ENCODE results near the gene SPAG16. TPM values are rescaled to one million over a fixed set of nuclear protein-coding genes. Genes with fewer than 3 reads are reported as not detected.

The SPAG16 gene
- total and polyA plus RNA-seq, 8 donors = 11.1 to 47.4 (median 42.3) TPM

DNA sequence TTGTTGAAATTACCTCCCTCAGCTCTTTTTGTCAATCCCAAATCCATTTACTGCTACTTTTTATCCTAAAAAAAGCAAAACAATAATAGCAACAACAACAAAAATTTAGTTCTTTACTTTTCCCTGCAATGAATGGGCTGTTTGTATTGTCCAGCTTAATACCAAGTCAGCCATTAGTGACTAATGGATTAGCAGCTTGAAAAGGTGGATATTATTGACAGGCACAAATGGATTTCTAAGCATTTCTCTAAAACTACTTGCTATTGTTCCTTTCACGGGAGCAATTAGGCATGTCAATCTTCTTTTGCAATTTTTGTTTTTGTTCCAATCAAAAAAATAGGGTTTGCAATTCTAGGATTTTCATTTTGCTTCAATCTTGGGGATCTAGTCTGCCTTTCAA is 32.1 kb upstream of the SPAG16 start:
- H3K27ac ChIP-seq = no peak overlapping the region
- TF ChIP-seq, protein P1, sequence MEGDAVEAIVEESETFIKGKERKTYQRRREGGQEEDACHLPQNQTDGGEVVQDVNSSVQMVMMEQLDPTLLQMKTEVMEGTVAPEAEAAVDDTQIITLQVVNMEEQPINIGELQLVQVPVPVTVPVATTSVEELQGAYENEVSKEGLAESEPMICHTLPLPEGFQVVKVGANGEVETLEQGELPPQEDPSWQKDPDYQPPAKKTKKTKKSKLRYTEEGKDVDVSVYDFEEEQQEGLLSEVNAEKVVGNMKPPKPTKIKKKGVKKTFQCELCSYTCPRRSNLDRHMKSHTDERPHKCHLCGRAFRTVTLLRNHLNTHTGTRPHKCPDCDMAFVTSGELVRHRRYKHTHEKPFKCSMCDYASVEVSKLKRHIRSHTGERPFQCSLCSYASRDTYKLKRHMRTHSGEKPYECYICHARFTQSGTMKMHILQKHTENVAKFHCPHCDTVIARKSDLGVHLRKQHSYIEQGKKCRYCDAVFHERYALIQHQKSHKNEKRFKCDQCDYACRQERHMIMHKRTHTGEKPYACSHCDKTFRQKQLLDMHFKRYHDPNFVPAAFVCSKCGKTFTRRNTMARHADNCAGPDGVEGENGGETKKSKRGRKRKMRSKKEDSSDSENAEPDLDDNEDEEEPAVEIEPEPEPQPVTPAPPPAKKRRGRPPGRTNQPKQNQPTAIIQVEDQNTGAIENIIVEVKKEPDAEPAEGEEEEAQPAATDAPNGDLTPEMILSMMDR (IDR thresholded peaks at IDR 0.05) = no peak
- intact Hi-C loops (cut with DNase I) = loop anchor here in 1 of 2 donors (10.0 kb wide), 1 partner anchor 623 kb away; no protein-coding TSS in a partner anchor
- H3K27me3 ChIP-seq = no peaks in the 10 kb centered on the region
- no peaks in the 10 kb centered on the region for H3K4me1 ChIP-seq
- DNase-seq = no peak
- no peaks in the 10 kb centered on the region for H3K9me3 ChIP-seq
- no peak for ATAC-seq
- no peaks in the 10 kb centered on the region for H3K36me3 ChIP-seq
- H3K4me3 ChIP-seq = no peak overlapping the region

DNA sequence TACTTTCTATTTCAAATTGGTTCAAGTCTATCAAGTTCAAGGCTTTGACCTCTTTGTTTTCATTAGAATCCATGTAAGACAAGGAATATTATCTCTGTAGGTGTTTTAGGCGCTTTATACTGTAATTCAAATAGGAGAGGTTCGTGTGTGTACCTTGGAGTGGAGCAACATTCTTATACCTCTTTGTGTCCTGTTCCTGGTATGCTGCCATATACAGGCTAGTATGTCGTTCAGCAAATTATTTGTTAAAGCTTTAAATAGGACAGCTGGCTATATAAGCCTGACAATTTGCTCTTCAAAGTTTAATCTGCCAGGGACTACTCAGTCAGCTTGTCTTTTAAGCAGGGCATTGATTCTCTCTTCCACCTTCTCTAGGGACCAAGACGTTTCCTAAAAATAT is 31.1 kb upstream of the SPAG16 start:
- Histone ChIP-seq H3K27me3 (no peaks in the 10 kb centered on the region), H3K9me3 (no peaks in the 10 kb centered on the region), H3K27ac (no peak overlapping the region), H3K4me1 (no peaks in the 10 kb centered on the region), H3K36me3 (no peaks in the 10 kb centered on the region), H3K4me3 (no peak overlapping the region)
- ATAC-seq (peak; percentile 60), DNase-seq (no peak)
- TF ChIP-seq, protein P1 (IDR thresholded peaks at IDR 0.05) = no peak
- intact Hi-C loops (cut with DNase I) = loop anchor here in 1 of 2 donors (10.0 kb wide), 1 partner anchor 622 kb away; no protein-coding TSS in a partner anchor

DNA sequence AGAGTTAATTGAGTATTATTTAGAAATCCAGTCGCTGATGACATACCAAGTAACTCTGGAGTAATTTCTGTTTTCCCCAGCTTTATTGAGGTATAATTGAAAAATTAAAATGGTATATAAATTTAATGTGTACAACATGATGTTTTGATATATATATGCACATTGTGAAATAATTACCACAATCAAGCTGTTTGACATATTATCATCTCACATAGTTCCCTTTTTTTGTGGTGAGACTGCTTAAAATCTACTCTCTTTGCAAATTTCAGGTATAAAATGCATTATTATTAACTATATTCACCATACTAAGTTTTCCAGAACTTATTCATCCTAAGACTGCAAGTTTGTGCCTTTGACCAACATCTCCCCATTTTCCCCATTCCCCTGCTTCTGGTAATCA is 25.0 kb upstream of the SPAG16 start:
- H3K27me3 ChIP-seq = no peaks in the 10 kb centered on the region
- DNase-seq = no peak
- no peak for ATAC-seq
- TF ChIP-seq, protein P1 (IDR thresholded peaks at IDR 0.05) = no peak
- H3K27ac ChIP-seq = no peak overlapping the region
- no peaks in the 10 kb centered on the region for H3K9me3 ChIP-seq
- no peak overlapping the region for H3K4me3 ChIP-seq
- intact Hi-C loops (cut with DNase I) = loop anchor here in 1 of 2 donors (10.0 kb wide), 1 partner anchor 616 kb away; no protein-coding TSS in a partner anchor
- H3K4me1 ChIP-seq = no peaks in the 10 kb centered on the region
- no peaks in the 10 kb centered on the region for H3K36me3 ChIP-seq

DNA sequence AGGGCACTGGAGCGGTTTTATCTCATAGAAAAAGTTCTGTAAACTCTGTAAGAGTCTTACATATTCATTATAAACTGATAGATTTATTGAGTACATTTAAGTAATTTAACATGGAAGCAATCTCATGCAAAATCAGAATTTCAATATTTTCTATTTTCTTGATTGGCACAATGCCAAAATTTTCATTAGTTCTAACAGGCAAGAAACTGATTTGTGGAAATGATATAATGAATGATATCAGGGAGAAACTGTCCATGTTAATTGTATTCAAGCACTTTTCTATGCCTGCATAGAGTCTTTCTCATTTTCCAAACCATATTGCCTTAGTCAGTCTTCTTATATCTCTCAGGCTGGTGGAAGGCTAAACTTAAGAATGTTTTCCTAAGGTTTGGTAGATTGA is 23.0 kb upstream of the SPAG16 start:
- Histone ChIP-seq H3K9me3 (no peaks in the 10 kb centered on the region), H3K4me3 (no peak overlapping the region), H3K4me1 (no peaks in the 10 kb centered on the region), H3K36me3 (no peaks in the 10 kb centered on the region), H3K27me3 (no peaks in the 10 kb centered on the region), H3K27ac (no peak overlapping the region)
- DNase-seq (no peak), ATAC-seq (no peak)
- intact Hi-C loops (cut with DNase I) = no loop called here
- TF ChIP-seq, protein P1 (IDR thresholded peaks at IDR 0.05) = no peak

DNA sequence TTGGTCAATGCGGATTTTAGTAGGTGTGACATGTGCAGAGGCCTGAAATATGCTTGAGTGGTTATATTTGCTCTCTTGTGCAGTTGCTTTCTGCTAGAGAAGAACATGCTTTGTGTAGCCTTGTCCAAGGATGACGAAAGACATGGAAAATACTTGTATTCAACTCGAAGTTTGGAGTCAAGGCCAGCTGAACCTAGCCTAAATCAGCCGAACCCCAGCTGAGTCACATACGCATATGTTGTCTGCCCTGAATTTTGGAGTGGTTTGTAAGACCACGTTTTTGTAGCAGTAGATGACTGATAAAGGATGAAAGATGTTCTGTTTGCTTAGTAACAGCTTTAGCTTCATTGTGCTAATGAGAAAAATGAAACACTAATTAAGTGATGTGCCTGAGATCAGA is 22.5 kb upstream of the SPAG16 start:
- no peak for ATAC-seq

More for the DNA sequence above, 22.5 kb upstream of the SPAG16 start:
- no peaks in the 10 kb centered on the region for H3K4me1 ChIP-seq
- DNase-seq = no peak
- intact Hi-C loops (cut with DNase I) = no loop called here
- H3K27ac ChIP-seq = no peak overlapping the region
- TF ChIP-seq, protein P1 (IDR thresholded peaks at IDR 0.05) = no peak
- H3K9me3 ChIP-seq = no peaks in the 10 kb centered on the region
- no peaks in the 10 kb centered on the region for H3K36me3 ChIP-seq
- H3K4me3 ChIP-seq = no peak overlapping the region
- H3K27me3 ChIP-seq = no peaks in the 10 kb centered on the region
